NCI-H748 (cell line): ENCODE results near the gene GGCT.

ENCODE experiments used
- DNase-seq: peaks from one replicate; lab custom pipeline; 2025; ENCODE audit not compliant: unreplicated experiment; lab: John Stamatoyannopoulos, UW

The GGCT gene

DNA sequence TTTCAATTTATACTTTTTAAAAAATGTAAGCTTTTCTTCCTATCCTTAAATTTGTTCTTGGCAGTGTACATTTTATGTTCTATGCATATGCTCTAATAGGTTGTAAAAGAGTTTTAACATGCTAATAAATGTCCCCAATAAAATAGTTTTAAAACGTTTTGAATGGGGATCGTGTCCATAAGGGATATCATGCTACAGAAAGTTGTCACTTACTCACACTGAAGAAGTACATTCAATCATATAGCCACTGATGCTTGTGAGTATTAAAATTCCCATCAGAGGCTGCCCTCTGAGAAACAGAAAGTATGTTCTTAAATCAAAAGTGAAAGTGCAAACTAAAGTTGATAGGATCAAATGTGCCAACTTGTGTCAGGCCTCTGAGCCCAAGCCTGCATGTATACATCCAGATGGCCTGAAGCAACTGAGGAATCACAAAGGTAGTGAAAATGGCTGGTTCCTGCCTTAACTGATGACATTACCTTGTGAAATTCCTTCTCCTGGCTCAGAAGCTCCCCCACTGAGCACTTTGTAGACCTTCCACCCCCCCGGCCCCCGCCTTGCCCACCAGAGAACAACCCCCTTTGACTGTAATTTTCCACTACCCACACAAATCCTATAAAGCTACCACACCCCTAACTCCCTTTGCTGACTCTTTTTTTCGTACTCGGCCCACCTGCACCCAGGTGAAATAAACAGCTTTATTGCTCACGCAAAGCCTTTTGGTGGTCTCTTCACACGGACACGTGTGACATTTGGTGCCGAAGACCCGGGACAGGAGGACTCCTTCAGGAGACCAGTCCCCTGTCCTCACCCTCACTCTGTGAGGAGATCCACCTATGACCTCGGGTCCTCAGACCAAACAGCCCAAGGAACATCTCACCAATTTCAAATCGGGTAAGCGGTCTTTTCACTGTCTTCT is 25.2 kb downstream of the GGCT start:
- DNase-seq, result no peak

DNA sequence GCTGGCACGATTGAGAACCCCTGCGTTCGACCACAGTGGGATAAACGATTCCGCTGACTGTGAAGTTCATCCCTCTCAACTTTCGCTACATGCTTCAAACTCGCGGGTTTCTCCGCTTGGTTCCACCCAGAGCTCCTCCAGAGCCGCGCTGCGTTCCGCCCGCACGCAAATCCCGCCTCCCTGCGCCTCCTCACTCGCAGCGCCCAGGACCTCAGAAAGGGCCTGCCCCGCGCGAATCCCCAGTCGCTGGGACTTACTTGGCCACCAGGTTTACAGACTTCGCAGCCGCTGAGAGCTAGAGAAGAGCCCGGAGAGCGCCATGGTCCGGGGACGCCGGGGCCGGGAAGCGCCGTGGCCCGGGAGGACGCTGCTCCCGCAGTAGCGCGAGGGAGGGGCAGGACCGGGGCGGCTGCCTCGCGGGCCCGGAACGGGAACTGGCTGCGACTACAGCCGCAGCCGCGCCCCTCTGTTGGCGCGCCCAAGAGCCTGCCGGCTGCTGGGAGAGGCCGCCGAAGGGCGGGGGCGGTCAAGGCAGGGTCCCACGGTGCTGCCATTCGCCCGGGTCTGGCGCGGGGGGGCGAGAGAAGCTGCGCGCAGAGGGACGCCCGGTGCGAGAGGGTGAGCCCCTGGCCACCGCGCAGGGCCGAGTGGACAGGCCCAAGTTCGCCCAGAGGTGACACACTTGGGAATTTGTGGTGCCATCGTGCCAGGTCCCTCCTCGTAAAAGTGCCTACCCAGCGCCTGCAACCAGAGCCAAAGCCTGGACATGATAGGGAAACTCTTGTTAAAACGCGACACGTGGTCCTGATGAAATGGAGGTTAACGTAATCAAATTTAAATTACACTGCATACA is 26.1 kb downstream of the GGCT start, which contains the start of gene NOD1:
Gene NOD1 (minus strand): TSS at position 436 of the 853 bp plus-strand sequence. CDS start 21,863 bp downstream, outside the sequence.
- peak; percentile 87 for DNase-seq

- DNase-seq, result peak; percentile 93
These were observed 28.0 kb downstream of the GGCT start for GRCh38 chr7:30476459-30477145.

GRCh38 chr7:30475580-30475979 is 29.0 kb downstream of the GGCT start:
- no peak for DNase-seq

- DNase-seq, result no peak
These were observed 29.7 kb downstream of the GGCT start for GRCh38 chr7:30474893-30475292.

DNA sequence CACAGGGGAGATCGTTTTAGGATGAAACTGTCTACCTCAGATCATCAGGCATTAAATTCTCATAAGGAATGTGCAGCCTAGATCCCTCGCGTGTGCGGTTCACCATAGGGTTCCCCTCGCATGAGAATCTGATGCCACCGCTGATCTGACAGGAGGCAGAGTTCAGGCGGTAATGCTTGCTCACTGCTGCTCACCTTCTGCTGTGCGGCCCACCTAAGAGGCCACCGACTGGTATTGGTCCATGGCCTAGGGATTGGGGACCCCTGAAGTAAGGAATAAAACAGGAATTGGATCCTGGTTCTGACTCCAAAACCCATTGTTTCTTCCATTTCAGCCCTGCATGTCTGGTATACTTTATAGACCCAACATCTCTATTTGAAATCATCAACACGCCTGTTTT is 30.1 kb downstream of the GGCT start:
- no peak for DNase-seq

GRCh38 chr7:30473903-30474302 is 30.7 kb downstream of the GGCT start:
- no peak for DNase-seq

DNA sequence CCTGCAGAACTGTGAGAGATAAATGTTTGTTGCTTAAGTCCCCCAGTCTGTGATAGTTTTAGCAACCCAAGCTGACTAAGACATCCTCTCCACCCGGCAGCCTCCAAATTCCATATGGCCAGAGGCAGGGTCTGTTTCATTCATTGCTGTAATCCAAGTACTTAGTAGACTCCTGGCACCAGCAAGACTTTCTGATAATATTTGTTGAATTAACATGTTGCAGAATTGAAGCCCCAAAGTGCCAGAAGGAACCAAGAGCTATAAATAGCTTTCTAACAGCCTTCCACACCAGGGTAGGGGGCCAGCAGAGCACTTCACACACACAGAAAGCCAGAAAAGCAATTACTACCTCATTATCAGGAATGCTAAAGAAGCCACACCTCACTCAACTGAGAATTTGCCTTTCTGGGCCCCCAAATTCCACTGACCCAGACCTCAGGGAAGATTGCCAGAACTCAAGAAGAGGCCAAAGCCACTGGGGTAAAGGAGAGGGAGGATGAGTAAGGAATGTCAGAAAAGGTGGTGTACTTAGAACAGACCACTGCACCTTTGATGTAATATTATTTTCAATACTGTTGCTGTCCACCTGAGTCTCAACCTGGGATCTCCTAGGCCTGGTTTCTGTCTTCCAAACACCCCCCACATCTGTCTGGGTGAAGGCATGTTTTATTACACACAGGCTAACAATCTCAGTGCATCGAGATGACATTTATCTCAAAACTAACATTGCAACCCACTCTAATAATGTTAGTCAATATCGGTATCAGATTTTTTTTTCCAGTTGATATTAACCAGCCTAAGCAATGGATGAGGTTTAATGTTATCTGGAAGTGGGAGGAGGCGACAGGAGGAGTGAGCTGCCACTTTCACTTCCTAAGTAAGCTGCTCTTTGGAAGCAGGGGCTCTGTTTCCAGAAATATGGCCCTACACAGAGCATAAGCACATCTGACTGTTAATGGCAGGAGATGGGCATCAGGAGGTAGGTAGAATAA is 31.5 kb downstream of the GGCT start:
- DNase-seq, result no peak

DNA sequence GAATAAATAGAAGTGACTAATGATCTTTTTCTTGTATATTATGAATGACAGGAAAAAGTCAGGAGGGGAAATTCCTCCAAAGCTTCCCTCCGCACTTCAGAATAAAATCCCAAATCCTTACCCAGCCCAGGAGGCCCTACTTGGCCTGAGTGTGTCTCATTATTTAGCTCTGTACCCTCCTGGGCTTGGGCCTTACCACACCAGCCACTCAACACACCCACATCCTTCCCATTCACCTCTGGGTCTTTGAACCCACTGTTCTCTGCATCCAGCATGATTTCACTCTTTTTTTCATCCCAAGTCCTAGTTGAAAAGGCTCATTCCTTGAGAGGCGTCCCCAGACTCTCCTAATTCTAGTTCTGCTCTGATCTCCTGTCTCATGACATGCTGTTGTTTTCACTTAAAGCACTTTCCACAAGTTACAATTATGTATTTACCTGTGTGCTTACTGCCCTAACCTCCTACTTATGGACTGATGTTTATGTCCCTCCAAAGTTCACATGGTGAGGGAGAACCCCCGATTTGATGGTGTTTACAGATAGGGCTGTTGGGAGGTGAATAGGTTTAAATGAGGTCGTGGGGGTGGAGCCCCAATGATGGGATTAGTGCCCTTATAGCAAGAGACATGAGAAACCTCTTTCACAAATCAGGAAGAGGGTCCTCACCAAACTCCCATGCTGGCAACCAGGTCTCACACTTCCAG is 32.4 kb downstream of the GGCT start:
- no peak for DNase-seq

GRCh38 chr7:30471205-30471604 is 33.4 kb downstream of the GGCT start:
- no peak for DNase-seq

GRCh38 chr7:30470771-30471170 is 33.9 kb downstream of the GGCT start:
- DNase-seq, result no peak

GRCh38 chr7:30470163-30470770 is 34.4 kb downstream of the GGCT start:
- DNase-seq, result no peak

DNA sequence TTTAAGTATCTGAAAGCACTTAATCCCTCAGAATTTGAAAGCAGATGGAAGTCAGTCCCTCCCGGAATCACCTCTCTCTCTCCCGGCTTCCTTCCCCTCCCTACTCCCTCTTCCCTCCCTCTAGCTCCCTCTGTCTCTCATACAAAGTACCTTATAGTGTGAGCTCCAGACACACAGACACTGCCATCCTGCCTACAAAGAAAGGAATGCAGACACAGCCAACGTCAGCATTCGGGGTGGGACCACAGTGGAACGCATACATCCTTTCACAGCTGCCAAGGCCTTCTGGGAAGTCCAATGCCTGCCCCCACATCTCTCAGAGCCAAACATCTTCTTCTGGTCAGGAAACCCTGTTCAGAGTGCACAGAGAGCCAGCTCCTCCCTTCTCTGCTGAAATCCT is 35.3 kb downstream of the GGCT start:
- no peak for DNase-seq

DNA sequence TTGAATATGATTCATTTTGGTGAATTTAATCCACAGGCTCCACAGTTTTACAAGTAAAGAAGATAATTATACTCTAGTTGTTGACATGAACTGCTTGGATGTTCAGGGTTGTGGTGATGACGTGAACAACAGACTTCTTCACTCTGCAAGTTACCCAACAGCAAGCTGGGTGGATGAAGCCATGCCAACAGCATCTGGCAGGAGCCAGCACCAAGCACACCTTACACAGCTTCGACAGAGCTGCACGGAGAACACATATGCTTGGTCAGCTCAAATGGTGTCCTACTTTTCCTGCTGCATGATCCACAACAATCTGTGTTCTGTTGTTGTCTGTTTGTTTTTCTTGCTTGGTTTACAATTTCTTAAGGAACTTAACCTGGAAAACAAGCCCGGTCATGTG is 35.8 kb downstream of the GGCT start:
- DNase-seq, result no peak

DNA sequence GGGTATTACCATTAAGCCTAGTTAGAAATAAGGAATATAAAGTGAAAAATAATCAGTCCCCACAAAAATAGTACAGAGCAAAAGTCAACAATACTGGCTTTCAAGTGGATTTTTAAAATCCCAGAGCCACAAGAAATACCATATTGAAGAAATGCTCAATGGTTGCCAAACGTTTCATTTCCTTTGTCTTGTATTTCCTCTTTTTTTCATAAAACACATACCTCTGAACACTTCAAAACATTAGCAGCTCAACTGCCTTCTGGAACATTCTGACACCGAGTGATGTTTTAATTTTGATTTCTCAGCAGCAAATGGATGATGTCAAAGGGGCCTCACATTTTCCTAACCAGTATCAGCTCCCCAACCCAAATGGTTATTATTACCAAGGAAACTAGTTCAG is 36.6 kb downstream of the GGCT start:
- DNase-seq, result no peak

- DNase-seq, result no peak
These were observed 37.4 kb downstream of the GGCT start for GRCh38 chr7:30467271-30467670.

GRCh38 chr7:30466266-30466665 is 38.4 kb downstream of the GGCT start:
- DNase-seq, result no peak

- no peak for DNase-seq
These were observed 38.8 kb downstream of the GGCT start for GRCh38 chr7:30465811-30466180.
